HCT116 (cell line): ENCODE data around the gene SYTL2.

Experiments used
- FOSL1 ChIP-seq: IDR thresholded peaks from 2 replicates; pipeline ENCODE4 v1.6.1; 2012; ENCODE audit warnings: low read depth
- JUND ChIP-seq: IDR thresholded peaks from 2 replicates; pipeline ENCODE4 v1.6.1; 2012
- REST ChIP-seq: IDR thresholded peaks from 2 replicates; pipeline ENCODE4 v1.6.1; 2012; ENCODE audit warnings: low read depth
- TF ChIP-seq, protein P1 (sequence below): IDR thresholded peaks from 2 replicates; pipeline ENCODE4 v1.6.1; 2012
- TF ChIP-seq, protein P2 (sequence below), 3 experiments: fragments of 200-600 bp in 1 of 3; sonication (generic) in 1 of 3; IDR thresholded peaks in 2 of 3; conservative IDR thresholded peaks in 1 of 3; 2 replicates each; pipeline ENCODE4 v1.5.1; 2012 to 2017; ENCODE audit warnings: low read depth in 2 of 3, low read length in 2 of 3, antibody characterized with exemption in 1 of 3, borderline replicate concordance in 1 of 3, control low read depth in 1 of 3, mild to moderate bottlenecking in 1 of 3, mixed read lengths in 1 of 3, mixed run types in 1 of 3, moderate library complexity in 1 of 3; ENCODE audit not compliant: insufficient read depth in 1 of 3

GRCh38 chr11:85694385-85694980 is 116.5 kb downstream of the SYTL2 start:
- TF ChIP-seq JUND, result no peak
- TF ChIP-seq FOSL1, result no peak
- TF ChIP-seq, protein P1, sequence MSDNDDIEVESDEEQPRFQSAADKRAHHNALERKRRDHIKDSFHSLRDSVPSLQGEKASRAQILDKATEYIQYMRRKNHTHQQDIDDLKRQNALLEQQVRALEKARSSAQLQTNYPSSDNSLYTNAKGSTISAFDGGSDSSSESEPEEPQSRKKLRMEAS, result no peak
- TF ChIP-seq, protein P2, sequence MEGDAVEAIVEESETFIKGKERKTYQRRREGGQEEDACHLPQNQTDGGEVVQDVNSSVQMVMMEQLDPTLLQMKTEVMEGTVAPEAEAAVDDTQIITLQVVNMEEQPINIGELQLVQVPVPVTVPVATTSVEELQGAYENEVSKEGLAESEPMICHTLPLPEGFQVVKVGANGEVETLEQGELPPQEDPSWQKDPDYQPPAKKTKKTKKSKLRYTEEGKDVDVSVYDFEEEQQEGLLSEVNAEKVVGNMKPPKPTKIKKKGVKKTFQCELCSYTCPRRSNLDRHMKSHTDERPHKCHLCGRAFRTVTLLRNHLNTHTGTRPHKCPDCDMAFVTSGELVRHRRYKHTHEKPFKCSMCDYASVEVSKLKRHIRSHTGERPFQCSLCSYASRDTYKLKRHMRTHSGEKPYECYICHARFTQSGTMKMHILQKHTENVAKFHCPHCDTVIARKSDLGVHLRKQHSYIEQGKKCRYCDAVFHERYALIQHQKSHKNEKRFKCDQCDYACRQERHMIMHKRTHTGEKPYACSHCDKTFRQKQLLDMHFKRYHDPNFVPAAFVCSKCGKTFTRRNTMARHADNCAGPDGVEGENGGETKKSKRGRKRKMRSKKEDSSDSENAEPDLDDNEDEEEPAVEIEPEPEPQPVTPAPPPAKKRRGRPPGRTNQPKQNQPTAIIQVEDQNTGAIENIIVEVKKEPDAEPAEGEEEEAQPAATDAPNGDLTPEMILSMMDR (IDR thresholded peaks at IDR 0.05 in 2 of 3, conservative IDR thresholded peaks at IDR 0.05 in 1 of 3; ENCODE audit: borderline replicate concordance in 1 of 3, insufficient read depth in 1 of 3, low read depth in 2 of 3, low read length in 2 of 3), result peak; percentile 42 to 70 (median 63); a peak in 5 of 6 replicates
- TF ChIP-seq REST, result no peak
